Neutrophil (primary cell): Measurements from ENCODE around the gene RALY.

Experiments
- H3K27ac ChIP-seq: fragments of 200-600 bp; sonication (generic); 2 replicates; pipeline ENCODE4 v1.5.1; 2016; ENCODE audit warnings: mild to moderate bottlenecking, moderate library complexity
- H3K27me3 ChIP-seq: fragments of 200-600 bp; sonication (generic); 2 replicates; pipeline ENCODE4 v1.6.0; 2016; ENCODE audit warnings: mild to moderate bottlenecking
- H3K36me3 ChIP-seq: fragments of 200-600 bp; sonication (generic); 2 replicates; pipeline ENCODE4 v1.5.1; 2017
- H3K4me1 ChIP-seq, 2 experiments: fragments of 200-600 bp in 1 of 2; sonication (generic) in 1 of 2; 1 replicate in 1 of 2; 2 replicates in 1 of 2; pipeline versions ENCODE4 v1.5.1 to v1.6.1; 2013 to 2016; ENCODE audit warnings: low read depth in 1 of 2, low read length in 1 of 2, mild to moderate bottlenecking in 1 of 2, moderate library complexity in 1 of 2; ENCODE audit not compliant: control insufficient read depth in 1 of 2, insufficient read depth in 1 of 2
- H3K4me3 ChIP-seq, 2 experiments: fragments of 200-600 bp in 1 of 2; sonication (generic) in 1 of 2; 1 replicate in 1 of 2; 2 replicates in 1 of 2; pipeline ENCODE4 v1.5.1; 2013 to 2016; ENCODE audit warnings: low read depth in 1 of 2, low read length in 1 of 2, mild to moderate bottlenecking in 1 of 2, moderate library complexity in 1 of 2
- H3K9me3 ChIP-seq: fragments of 200-600 bp; sonication (generic); 2 replicates; pipeline ENCODE4 v1.5.1; 2016
- CTCF ChIP-seq: fragments of 200-600 bp; sonication (generic); IDR thresholded peaks from 2 replicates; pipeline ENCODE4 v1.5.1; 2016; ENCODE audit warnings: antibody characterized with exemption

Gene RALY

GRCh38 chr20:33981347-33981746 lies 12.4 kb upstream of the RALY start:
- no peaks in the 10 kb centered on the region for H3K9me3 ChIP-seq
- no peak for TF ChIP-seq CTCF
- no peaks in the 10 kb centered on the region for H3K4me1 ChIP-seq

GRCh38 chr20:33981964-33982363 lies 11.7 kb upstream of the RALY start:
- TF ChIP-seq CTCF = no peak
- no peaks in the 10 kb centered on the region for H3K36me3 ChIP-seq
- H3K4me3 ChIP-seq = no peak overlapping the region
- H3K9me3 ChIP-seq = no peaks in the 10 kb centered on the region
- H3K4me1 ChIP-seq = no peaks in the 10 kb centered on the region
- no peaks in the 10 kb centered on the region for H3K27me3 ChIP-seq
- H3K27ac ChIP-seq = no peak overlapping the region

More at GRCh38 chr20:33981347-33981746, 12.4 kb upstream of the RALY start:
- H3K27ac ChIP-seq = no peak overlapping the region
- H3K36me3 ChIP-seq = no peaks in the 10 kb centered on the region
- no peak overlapping the region for H3K4me3 ChIP-seq
- H3K27me3 ChIP-seq = no peaks in the 10 kb centered on the region

GRCh38 chr20:33983371-33983770 lies 10.3 kb upstream of the RALY start:
- Histone ChIP-seq H3K27ac (no peak overlapping the region), H3K36me3 (no peaks in the 10 kb centered on the region), H3K4me1 (no peaks in the 10 kb centered on the region), H3K9me3 (no peaks in the 10 kb centered on the region), H3K27me3 (no peaks in the 10 kb centered on the region), H3K4me3 (no peak overlapping the region)
- no peak for TF ChIP-seq CTCF

GRCh38 chr20:33984182-33984719 lies 9.5 kb upstream of the RALY start:
- Histone ChIP-seq H3K27ac (no peak overlapping the region), H3K4me1 (no peaks in the 10 kb centered on the region), H3K36me3 (no peaks in the 10 kb centered on the region), H3K27me3 (no peaks in the 10 kb centered on the region), H3K9me3 (no peaks in the 10 kb centered on the region), H3K4me3 (no peak overlapping the region)
- TF ChIP-seq CTCF = no peak

- Histone ChIP-seq H3K27ac (no peak overlapping the region), H3K4me3 (no peak overlapping the region), H3K4me1 (no peaks in the 10 kb centered on the region), H3K27me3 (no peaks in the 10 kb centered on the region), H3K36me3 (no peaks in the 10 kb centered on the region), H3K9me3 (no peaks in the 10 kb centered on the region)
- TF ChIP-seq CTCF = no peak
These were observed 8.4 kb upstream of the RALY start for GRCh38 chr20:33985280-33985679.

- TF ChIP-seq CTCF = no peak
- H3K4me1 ChIP-seq = no peaks in the 10 kb centered on the region
- H3K9me3 ChIP-seq = no peaks in the 10 kb centered on the region
- no peak overlapping the region for H3K27ac ChIP-seq
- no peaks in the 10 kb centered on the region for H3K27me3 ChIP-seq
- no peak overlapping the region for H3K4me3 ChIP-seq
- no peaks in the 10 kb centered on the region for H3K36me3 ChIP-seq
These were observed 7.9 kb upstream of the RALY start for GRCh38 chr20:33985830-33986229.
